Measurements from ENCODE around the gene IGLON5.

The IGLON5 gene

GRCh38 chr19:51316688-51317087, 5.2 kb downstream of the IGLON5 start:
- TF ChIP-seq CTCF (IDR thresholded peaks at IDR 0.05; ENCODE audit: insufficient read depth, low read depth, low read length, missing control alignments): no peak
- no peak for DNase-seq (ENCODE audit: low read depth)
- no peak overlapping the region for H3K4me3 ChIP-seq (ENCODE audit: low read length)

- no peak for TF ChIP-seq CTCF (IDR thresholded peaks at IDR 0.05; ENCODE audit: insufficient read depth, low read depth, low read length, missing control alignments)
- no peak for DNase-seq (ENCODE audit: low read depth)
- H3K4me3 ChIP-seq (ENCODE audit: low read length): no peak overlapping the region
Measured at GRCh38 chr19:51317376-51317775, 5.9 kb downstream of the IGLON5 start.

GRCh38 chr19:51317968-51318367, 6.5 kb downstream of the IGLON5 start:
- DNase-seq (ENCODE audit: low read depth): no peak
- H3K4me3 ChIP-seq (ENCODE audit: low read length): no peak overlapping the region
- no peak for TF ChIP-seq CTCF (IDR thresholded peaks at IDR 0.05; ENCODE audit: insufficient read depth, low read depth, low read length, missing control alignments)

GRCh38 chr19:51318687-51319648, 7.5 kb downstream of the IGLON5 start:
- no peak for TF ChIP-seq CTCF (IDR thresholded peaks at IDR 0.05; ENCODE audit: insufficient read depth, low read depth, low read length, missing control alignments)
- no peak for DNase-seq (ENCODE audit: low read depth)
- no peak overlapping the region for H3K4me3 ChIP-seq (ENCODE audit: low read length)

- TF ChIP-seq CTCF (IDR thresholded peaks at IDR 0.05; ENCODE audit: insufficient read depth, low read depth, low read length, missing control alignments): no peak
- H3K4me3 ChIP-seq (ENCODE audit: low read length): no peak overlapping the region
- no peak for DNase-seq (ENCODE audit: low read depth)
Measured at GRCh38 chr19:51319649-51320279, 8.3 kb downstream of the IGLON5 start.

- DNase-seq (ENCODE audit: low read depth): no peak
- no peak overlapping the region for H3K4me3 ChIP-seq (ENCODE audit: low read length)
- no peak for TF ChIP-seq CTCF (IDR thresholded peaks at IDR 0.05; ENCODE audit: insufficient read depth, low read depth, low read length, missing control alignments)
Measured at GRCh38 chr19:51320280-51320657, 8.8 kb downstream of the IGLON5 start.
